Activated CD4-positive, alpha-beta memory T cell treated with anti-CD3 and anti-CD28 coated beads, Interleukin-2, amount 10 ng/mL, durations not matched to agents 7 days and 5 days (primary cell): Measurements from ENCODE around the gene MOGAT2. TPM values are rescaled to one million over a fixed set of nuclear protein-coding genes. Genes with fewer than 3 reads are reported as not detected.

Experiments used
- CTCF ChIA-PET: fragments of 350-600 bp; sonication (Branson Sonifier 250); formaldehyde crosslinking; loops from one replicate; lab custom pipeline; 2021; ENCODE audit warnings: antibody characterized with exemption, inconsistent platforms; lab: Charles Lee
- POLR2A ChIA-PET: fragments of 350-600 bp; sonication (Branson Sonifier 250); formaldehyde crosslinking; loops from one replicate; lab custom pipeline; 2021; ENCODE audit warnings: antibody characterized with exemption; lab: Charles Lee
- DNase-seq: peaks from one replicate; pipeline ENCODE4 v3.0.0-alpha.2; 2020
- H3K27ac Mint-ChIP-seq: one replicate; pipeline ENCODE4 v1.8.0; 2021; ENCODE audit warnings: mild to moderate bottlenecking, mixed read lengths
- H3K27me3 Mint-ChIP-seq: one replicate; pipeline ENCODE4 v1.8.0; 2021; ENCODE audit warnings: mixed read lengths
- H3K36me3 Mint-ChIP-seq: one replicate; pipeline ENCODE4 v1.8.0; 2021; ENCODE audit warnings: low read depth, mixed read lengths
- H3K4me1 Mint-ChIP-seq: one replicate; pipeline ENCODE4 v1.8.0; 2021; ENCODE audit warnings: mixed read lengths
- H3K4me3 Mint-ChIP-seq: one replicate; pipeline ENCODE4 v1.8.0; 2021; ENCODE audit warnings: mild to moderate bottlenecking, mixed read lengths
- H3K9me3 Mint-ChIP-seq: one replicate; pipeline ENCODE4 v1.8.0; 2021; ENCODE audit warnings: mixed read lengths
- total RNA-seq, 2 experiments: library from RNA; stranded (reverse); gene quantifications; one replicate each; pipeline ENCODE4 v1.2.3, GENCODE V29; 2021

MOGAT2 gene
- total RNA-seq, 2 experiments from 2014 or later, result not detected

DNA sequence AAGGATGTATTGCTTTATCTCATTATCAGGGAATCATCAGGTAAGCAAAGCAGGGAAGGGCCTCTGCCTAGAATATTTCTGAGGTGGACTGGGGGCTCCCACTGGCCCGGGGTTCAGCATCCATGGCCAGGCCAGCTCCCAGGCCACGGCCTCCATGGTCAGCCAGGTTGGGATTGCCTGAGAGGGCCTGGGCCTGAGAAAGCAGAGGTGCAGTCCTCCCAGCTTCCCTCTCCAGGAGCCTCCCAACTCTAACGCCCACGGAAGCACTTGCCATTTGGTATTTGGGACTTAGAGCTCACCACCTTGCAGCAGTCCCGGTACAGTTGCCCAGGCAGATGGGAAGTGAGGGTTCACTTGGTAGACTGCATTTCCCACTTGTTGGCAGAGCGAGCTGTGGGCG is 63.7 kb downstream of the MOGAT2 start:
- no peaks in the 10 kb centered on the region for H3K36me3 Mint-ChIP-seq
- peaks cover 35% of the 10 kb centered on the region for H3K4me1 Mint-ChIP-seq
- H3K27me3 Mint-ChIP-seq, result no peaks in the 10 kb centered on the region
- DNase-seq, result no peak
- no peak overlapping the region for H3K27ac Mint-ChIP-seq
- H3K9me3 Mint-ChIP-seq, result no peaks in the 10 kb centered on the region
- no peak overlapping the region for H3K4me3 Mint-ChIP-seq
- ChIA-PET POLR2A (no interaction called here), CTCF (no interaction called here)

DNA sequence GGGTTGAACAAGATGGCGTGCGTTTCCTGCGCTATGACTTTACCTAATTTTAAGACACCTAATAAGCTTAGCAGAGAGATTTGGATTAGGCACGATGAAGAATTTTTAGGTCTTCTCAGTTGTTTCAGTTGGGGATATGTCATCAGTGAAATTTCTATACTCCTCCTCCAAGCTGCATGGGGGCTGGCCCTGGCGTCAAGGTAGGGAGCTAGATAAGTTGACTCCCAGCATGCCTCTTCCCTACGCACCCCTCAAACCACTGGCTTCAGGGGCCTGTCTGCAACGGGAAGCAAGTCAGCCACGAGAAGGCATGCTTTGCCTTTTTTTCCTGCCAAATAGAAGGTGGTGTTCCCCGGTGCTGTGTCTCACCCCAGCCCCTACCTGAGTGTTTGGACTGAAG is 64.2 kb downstream of the MOGAT2 start:
- no peak for DNase-seq
- H3K4me1 Mint-ChIP-seq, result peaks cover 32% of the 10 kb centered on the region
- no peak overlapping the region for H3K4me3 Mint-ChIP-seq
- H3K36me3 Mint-ChIP-seq, result no peaks in the 10 kb centered on the region
- H3K27ac Mint-ChIP-seq, result no peak overlapping the region
- ChIA-PET POLR2A (no interaction called here), CTCF (no interaction called here)
- H3K27me3 Mint-ChIP-seq, result no peaks in the 10 kb centered on the region
- H3K9me3 Mint-ChIP-seq, result no peaks in the 10 kb centered on the region

Other genes with a start within 250 kb of the MOGAT2 start
- gene GDPD5, start 191.9 kb upstream of the MOGAT2 start, total RNA-seq, result 100 to 1,000 TPM; 107 to 109 TPM
- 10 to 100 TPM; 12.2 to 13.3 TPM for gene SERPINH1, start 155.6 kb upstream of the MOGAT2 start, total RNA-seq
- gene MAP6, start 48.8 kb upstream of the MOGAT2 start, total RNA-seq, result 1 to 10 TPM; 1.5 to 1.6 TPM
- 1 to 10 TPM; 1.4 to 1.5 TPM for gene DGAT2, start 50.9 kb downstream of the MOGAT2 start, total RNA-seq
- 10 to 100 TPM; 18.2 to 19.9 TPM for gene UVRAG, start 97.4 kb downstream of the MOGAT2 start, total RNA-seq